H4 (cell line): Measurements from ENCODE around the gene BTBD7. TPM values are rescaled to one million over a fixed set of nuclear protein-coding genes. Genes with fewer than 3 reads are reported as not detected.
"Not testable (repeated sequence)": the region's sequence is repeated elsewhere in the genome, so short reads cannot be mapped to it uniquely, and the experiment has no call there.

Source experiments
- DNase-seq: peaks from one replicate; pipeline ENCODE4 v3.0.0-alpha.2; 2015; ENCODE audit warnings: low spot score
- total RNA-seq: library from RNA; depleted of rRNA; stranded (reverse); fragments of >200 nt; shearing (Covaris generic); gene quantifications from 2 replicates; pipeline ENCODE4 v1.2.3, GENCODE V29; 2014

BTBD7 gene
- total RNA-seq, 1 experiment from 2014 or later, result 11.0 TPM

GRCh38 chr14:93249128-93249831 is 83.6 kb downstream of the BTBD7 start:
- DNase-seq, result no peak

GRCh38 chr14:93246534-93246933 is 86.3 kb downstream of the BTBD7 start:
- DNase-seq, result no peak

GRCh38 chr14:93245764-93246420 is 86.9 kb downstream of the BTBD7 start:
- DNase-seq, result no peak

GRCh38 chr14:93240678-93241000 is 92.2 kb downstream of the BTBD7 start:
- no peak for DNase-seq

- DNase-seq, result no peak
These were observed 92.8 kb downstream of the BTBD7 start for GRCh38 chr14:93239869-93240677.

- peak; percentile 54 for DNase-seq
These were observed 98.0 kb downstream of the BTBD7 start for GRCh38 chr14:93234798-93235197.

GRCh38 chr14:93233078-93233477 is 99.8 kb downstream of the BTBD7 start:
- not testable (repeated sequence) for DNase-seq

GRCh38 chr14:93232159-93232558 is 100.7 kb downstream of the BTBD7 start:
- DNase-seq, result no peak

GRCh38 chr14:93231129-93231979 is 101.5 kb downstream of the BTBD7 start:
- DNase-seq, result no peak

- no peak for DNase-seq
These were observed 102.3 kb downstream of the BTBD7 start for GRCh38 chr14:93230539-93230938.

- DNase-seq, result no peak
These were observed 104.3 kb downstream of the BTBD7 start for GRCh38 chr14:93228550-93228949.

GRCh38 chr14:93223565-93223964 is 109.3 kb downstream of the BTBD7 start:
- DNase-seq, result no peak

GRCh38 chr14:93220509-93220908 is 112.3 kb downstream of the BTBD7 start:
- no peak for DNase-seq

GRCh38 chr14:93219103-93219726 is 113.6 kb downstream of the BTBD7 start:
- peak; percentile 54 for DNase-seq

- no peak for DNase-seq
These were observed 118.2 kb downstream of the BTBD7 start for GRCh38 chr14:93214598-93214997.

- no peak for DNase-seq
These were observed 120.4 kb downstream of the BTBD7 start for GRCh38 chr14:93212432-93212831.

GRCh38 chr14:93207468-93208308 is 125.1 kb downstream of the BTBD7 start:
- DNase-seq, result no peak

GRCh38 chr14:93206793-93207467 is 125.9 kb downstream of the BTBD7 start, which contains the start of the genes GON7 and UBR7:
TSS of gene GON7 (minus strand) at chr14:93207065. CDS start at chr14:93207037, 28 bp downstream.
TSS of gene UBR7 (plus strand) at chr14:93207256. CDS start at chr14:93207292, 36 bp downstream.
- DNase-seq, result peak; percentile 97

GRCh38 chr14:93201155-93201704 is 131.6 kb downstream of the BTBD7 start:
- no peak for DNase-seq
